ENCODE measurements around the gene POLR2L.

GRCh38 chr11:869399-870126 lies 27.2 kb upstream of the POLR2L start:
- no peak for TF ChIP-seq EZH2phosphoT487 (IDR thresholded peaks at IDR 0.05; ENCODE audit: insufficient read depth, low read depth)
- TF ChIP-seq EZH2 (IDR thresholded peaks at IDR 0.05; ENCODE audit: insufficient read depth, poor library complexity, severe bottlenecking): no peak

All from GM23248 (cell line).